GM13976 (cell line): ENCODE results near the gene TAS2R14.

ENCODE experiments used
- DNase-seq: peaks from one replicate; pipeline ENCODE4 v3.0.0; 2012; ENCODE audit warnings: low spot score
- in situ Hi-C: fragments of 300-500 bp; cut with MboI; formaldehyde crosslinking; loops from one replicate; pipeline ENCODE4 v1.12.0; 2022; ENCODE audit warnings: low sequenced_read_pairs, mixed read lengths, inconsistent platforms; ENCODE audit not compliant: unreplicated experiment
- TF ChIP-seq, protein P1 (sequence below): IDR thresholded peaks from 2 replicates; pipeline ENCODE4 v1.5.1; 2012; ENCODE audit warnings: borderline replicate concordance, mild to moderate bottlenecking; ENCODE audit not compliant: insufficient read depth; ENCODE audit errors: extremely low read depth, missing control alignments, control extremely low read depth

Gene TAS2R14

DNA sequence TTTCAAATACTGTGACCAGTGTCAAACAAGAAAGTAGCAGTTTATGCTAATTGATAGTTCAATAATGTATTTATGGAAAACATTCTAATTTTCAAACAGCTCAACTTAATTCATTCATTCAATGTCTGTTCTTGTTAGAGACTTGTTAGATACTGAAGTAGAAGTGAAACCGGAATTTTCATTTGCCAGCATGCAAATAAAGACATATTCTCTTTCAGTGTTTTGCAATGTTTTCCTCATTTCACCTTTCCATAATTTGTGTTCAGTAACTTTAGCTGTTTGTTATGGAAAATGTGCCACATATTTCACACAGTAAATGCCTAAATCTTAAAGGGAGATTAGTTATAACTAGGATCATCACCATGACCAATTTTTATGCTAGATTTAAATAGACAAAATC is 26.4 kb upstream of the TAS2R14 start:
- in situ Hi-C loops: no loop called here
- no peak for DNase-seq
- TF ChIP-seq, protein P1, sequence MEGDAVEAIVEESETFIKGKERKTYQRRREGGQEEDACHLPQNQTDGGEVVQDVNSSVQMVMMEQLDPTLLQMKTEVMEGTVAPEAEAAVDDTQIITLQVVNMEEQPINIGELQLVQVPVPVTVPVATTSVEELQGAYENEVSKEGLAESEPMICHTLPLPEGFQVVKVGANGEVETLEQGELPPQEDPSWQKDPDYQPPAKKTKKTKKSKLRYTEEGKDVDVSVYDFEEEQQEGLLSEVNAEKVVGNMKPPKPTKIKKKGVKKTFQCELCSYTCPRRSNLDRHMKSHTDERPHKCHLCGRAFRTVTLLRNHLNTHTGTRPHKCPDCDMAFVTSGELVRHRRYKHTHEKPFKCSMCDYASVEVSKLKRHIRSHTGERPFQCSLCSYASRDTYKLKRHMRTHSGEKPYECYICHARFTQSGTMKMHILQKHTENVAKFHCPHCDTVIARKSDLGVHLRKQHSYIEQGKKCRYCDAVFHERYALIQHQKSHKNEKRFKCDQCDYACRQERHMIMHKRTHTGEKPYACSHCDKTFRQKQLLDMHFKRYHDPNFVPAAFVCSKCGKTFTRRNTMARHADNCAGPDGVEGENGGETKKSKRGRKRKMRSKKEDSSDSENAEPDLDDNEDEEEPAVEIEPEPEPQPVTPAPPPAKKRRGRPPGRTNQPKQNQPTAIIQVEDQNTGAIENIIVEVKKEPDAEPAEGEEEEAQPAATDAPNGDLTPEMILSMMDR: no peak

DNA sequence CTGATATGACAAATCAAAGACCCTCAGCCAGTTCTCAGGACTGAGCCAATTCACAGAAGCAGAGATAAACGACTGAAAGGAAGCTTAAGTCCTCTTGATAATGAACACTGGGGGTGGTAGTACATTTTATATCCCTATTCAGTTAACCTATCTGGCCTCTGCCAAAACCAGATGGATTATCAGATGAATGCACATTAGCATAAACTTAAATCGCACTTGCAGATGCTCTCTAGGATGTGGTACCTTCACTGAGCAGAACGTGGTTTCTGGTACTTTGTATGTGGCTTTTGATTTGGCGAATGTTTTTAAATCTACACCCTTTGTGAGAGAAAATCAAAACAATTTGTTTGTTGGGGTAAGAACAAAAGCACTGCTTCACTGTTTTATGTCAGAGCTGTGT is 21.1 kb upstream of the TAS2R14 start:
- in situ Hi-C loops: no loop called here
- TF ChIP-seq, protein P1: no peak
- no peak for DNase-seq

DNA sequence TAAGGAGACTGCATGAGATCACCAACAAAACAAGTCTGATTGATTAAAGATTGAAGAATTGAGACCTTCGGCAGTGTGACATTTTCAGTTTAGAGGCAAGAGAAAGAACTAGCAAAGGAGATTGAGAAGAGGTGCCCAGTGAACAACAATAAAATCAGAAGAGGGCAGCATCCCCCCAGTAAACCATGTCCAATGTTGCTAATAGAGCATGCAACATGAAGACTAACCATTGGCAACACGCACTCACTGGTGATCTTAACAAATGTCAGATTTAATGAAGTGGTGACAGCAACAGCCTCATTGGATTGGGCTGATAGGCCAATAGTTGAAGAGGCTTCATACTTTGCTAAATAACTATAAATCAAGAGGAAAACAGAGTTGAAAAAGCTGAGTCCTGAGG is 20.7 kb upstream of the TAS2R14 start:
- in situ Hi-C loops: no loop called here
- TF ChIP-seq, protein P1: no peak
- DNase-seq: no peak

DNA sequence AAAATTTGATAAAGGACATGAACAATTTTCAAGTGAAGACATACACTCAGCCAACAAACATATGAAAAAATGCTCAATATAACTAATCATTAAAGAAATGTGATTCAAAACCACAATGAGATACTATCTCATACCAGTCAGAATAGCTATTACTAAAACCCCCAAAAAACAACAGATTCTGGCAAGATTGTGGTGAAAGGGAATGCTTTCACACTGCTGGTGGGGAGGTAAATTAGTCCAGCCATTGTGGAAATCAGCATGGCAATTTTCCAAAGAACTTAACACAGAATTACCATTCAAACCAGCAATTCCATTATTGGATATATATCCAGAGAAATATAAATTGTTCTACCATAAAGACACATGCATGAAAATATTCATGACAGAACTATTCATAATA is 18.7 kb upstream of the TAS2R14 start:
- TF ChIP-seq, protein P1: no peak
- no peak for DNase-seq
- in situ Hi-C loops: no loop called here

DNA sequence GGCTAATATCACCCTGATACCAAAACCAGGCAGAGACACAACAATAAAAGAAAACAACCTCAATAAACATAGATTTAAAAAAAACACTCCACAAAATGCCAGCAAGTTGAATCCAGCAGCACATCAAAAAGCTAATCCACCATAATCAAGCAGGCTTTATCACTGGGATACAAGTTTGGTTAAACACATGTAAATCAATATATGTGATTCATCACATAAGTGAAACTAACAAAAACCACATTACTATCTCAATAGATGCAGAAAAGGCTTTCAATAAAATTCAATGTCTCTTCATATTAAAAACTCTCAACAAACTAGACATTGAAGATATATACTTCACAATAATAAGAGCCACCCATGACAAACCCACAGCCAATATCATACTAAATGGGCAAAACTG is 17.0 kb upstream of the TAS2R14 start:
- TF ChIP-seq, protein P1: no peak
- in situ Hi-C loops: no loop called here
- no peak for DNase-seq

DNA sequence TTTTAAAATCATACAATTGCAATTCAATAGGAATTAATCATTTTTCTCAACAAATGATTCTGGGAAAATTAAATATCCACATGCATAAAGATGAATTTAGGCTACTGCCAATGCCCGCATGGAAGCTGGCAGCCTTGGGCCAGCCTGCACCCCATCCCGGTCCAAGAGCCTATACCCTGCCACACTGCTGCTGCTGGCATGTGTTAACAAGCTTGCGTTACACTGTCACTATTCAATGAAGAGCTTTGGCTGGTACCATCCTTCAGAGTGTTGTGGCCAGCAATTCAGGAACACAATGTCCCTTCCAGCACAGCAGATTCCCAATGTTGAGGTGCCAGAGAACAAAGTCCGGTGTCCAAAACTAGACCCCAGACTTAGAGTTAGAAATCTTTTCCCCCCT is 13.6 kb upstream of the TAS2R14 start:
- in situ Hi-C loops: no loop called here
- DNase-seq: no peak
- TF ChIP-seq, protein P1: no peak

DNA sequence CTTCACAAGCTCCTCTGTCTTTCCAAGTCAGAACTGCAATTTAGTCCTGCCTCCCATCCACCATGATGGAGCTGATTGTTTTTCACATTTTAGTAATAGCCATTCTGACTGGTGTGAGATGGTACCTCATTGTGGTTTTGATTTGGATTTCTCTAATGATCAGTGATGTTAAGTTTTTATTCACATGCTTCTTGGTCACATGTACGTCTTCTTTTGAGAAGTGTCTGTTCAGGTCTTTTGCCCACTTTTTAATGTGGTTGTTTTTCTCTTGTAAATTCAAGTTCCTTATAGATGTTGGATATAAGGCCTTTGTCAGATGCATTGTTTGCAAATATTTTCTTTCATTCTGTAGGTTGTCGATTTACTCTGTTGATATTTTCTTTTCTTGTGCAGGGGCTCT is 4.1 kb upstream of the TAS2R14 start:
- in situ Hi-C loops: no loop called here
- DNase-seq: no peak
- TF ChIP-seq, protein P1: no peak
